ENCODE measurements around the gene ADAMTS8. TPM values are rescaled to one million over a fixed set of nuclear protein-coding genes. Genes with fewer than 3 reads are reported as not detected.

The ADAMTS8 gene
- total RNA-seq, 2 experiments from 2014 or later = not detected

GRCh38 chr11:130422251-130422995, 6.0 kb downstream of the ADAMTS8 start:
- ChIA-PET CTCF (no interaction called here), POLR2A (no interaction called here)
- Mint-ChIP-seq H3K27ac (no peak overlapping the region), H3K4me1 (ENCODE audit: low read depth) (peaks cover 5% of the 10 kb centered on the region), H3K27me3 (ENCODE audit: low read depth) (peaks cover 23% of the 10 kb centered on the region), H3K36me3 (ENCODE audit: low read depth) (no peaks in the 10 kb centered on the region), H3K4me3 (no peak overlapping the region), H3K9me3 (ENCODE audit: insufficient read depth) (no peaks in the 10 kb centered on the region)
- DNase-seq (no peak), ATAC-seq (no peak)

- no peaks in the 10 kb centered on the region for H3K4me1 Mint-ChIP-seq (ENCODE audit: low read depth)
- H3K9me3 Mint-ChIP-seq (ENCODE audit: insufficient read depth) = no peaks in the 10 kb centered on the region
- ATAC-seq = no peak
- no peak for DNase-seq
- no peak overlapping the region for H3K27ac Mint-ChIP-seq
- H3K27me3 Mint-ChIP-seq (ENCODE audit: low read depth) = peaks cover 16% of the 10 kb centered on the region
- ChIA-PET POLR2A (no interaction called here), CTCF (no interaction called here)
- H3K4me3 Mint-ChIP-seq = no peak overlapping the region
- H3K36me3 Mint-ChIP-seq (ENCODE audit: low read depth) = no peaks in the 10 kb centered on the region
These were observed 6.7 kb downstream of the ADAMTS8 start for GRCh38 chr11:130421697-130422096.

- ChIA-PET POLR2A (no interaction called here), CTCF (no interaction called here)
- ATAC-seq (no peak), DNase-seq (no peak)
- Mint-ChIP-seq H3K36me3 (ENCODE audit: low read depth) (no peaks in the 10 kb centered on the region), H3K27me3 (ENCODE audit: low read depth) (peaks cover 11% of the 10 kb centered on the region), H3K4me1 (ENCODE audit: low read depth) (no peaks in the 10 kb centered on the region), H3K4me3 (no peak overlapping the region), H3K27ac (no peak overlapping the region), H3K9me3 (ENCODE audit: insufficient read depth) (no peaks in the 10 kb centered on the region)
These were observed 7.2 kb downstream of the ADAMTS8 start for GRCh38 chr11:130421199-130421585.

GRCh38 chr11:130420478-130421198, 7.8 kb downstream of the ADAMTS8 start:
- Mint-ChIP-seq H3K27ac (no peak overlapping the region), H3K9me3 (ENCODE audit: insufficient read depth) (no peaks in the 10 kb centered on the region), H3K36me3 (ENCODE audit: low read depth) (no peaks in the 10 kb centered on the region), H3K4me1 (ENCODE audit: low read depth) (no peaks in the 10 kb centered on the region), H3K4me3 (no peak overlapping the region), H3K27me3 (ENCODE audit: low read depth) (peaks cover 7% of the 10 kb centered on the region)
- DNase-seq (no peak), ATAC-seq (no peak)
- ChIA-PET POLR2A (no interaction called here), CTCF (no interaction called here)

GRCh38 chr11:130418756-130419155, 9.7 kb downstream of the ADAMTS8 start:
- no peaks in the 10 kb centered on the region for H3K36me3 Mint-ChIP-seq (ENCODE audit: low read depth)
- H3K27me3 Mint-ChIP-seq (ENCODE audit: low read depth) = peaks cover 8% of the 10 kb centered on the region
- no peak overlapping the region for H3K27ac Mint-ChIP-seq
- H3K4me3 Mint-ChIP-seq = no peak overlapping the region
- ATAC-seq (no peak), DNase-seq (no peak)
- CTCF ChIA-PET = interaction anchor here (1.5 kb wide), 1 partner anchor 12 kb away, joined by 6 read pairs; no protein-coding TSS in a partner anchor
- POLR2A ChIA-PET = no interaction called here
- peaks cover 3% of the 10 kb centered on the region for H3K4me1 Mint-ChIP-seq (ENCODE audit: low read depth)
- no peaks in the 10 kb centered on the region for H3K9me3 Mint-ChIP-seq (ENCODE audit: insufficient read depth)

- POLR2A ChIA-PET = no interaction called here
- DNase-seq = no peak
- CTCF ChIA-PET = no interaction called here
These were observed 10.2 kb downstream of the ADAMTS8 start for GRCh38 chr11:130418210-130418609.

GRCh38 chr11:130416906-130417305, 11.5 kb downstream of the ADAMTS8 start:
- no peak overlapping the region for H3K4me3 Mint-ChIP-seq
- DNase-seq = no peak
- peaks cover 3% of the 10 kb centered on the region for H3K4me1 Mint-ChIP-seq (ENCODE audit: low read depth)
- H3K27me3 Mint-ChIP-seq (ENCODE audit: low read depth) = peaks cover 8% of the 10 kb centered on the region
- ATAC-seq = no peak
- H3K9me3 Mint-ChIP-seq (ENCODE audit: insufficient read depth) = no peaks in the 10 kb centered on the region
- ChIA-PET CTCF (interaction anchor here (1.1 to 1.8 kb wide), 2 partner anchors 18 to 446 kb away, joined by 3 to 6 read pairs; no protein-coding TSS in a partner anchor), POLR2A (no interaction called here)
- no peaks in the 10 kb centered on the region for H3K36me3 Mint-ChIP-seq (ENCODE audit: low read depth)
- H3K27ac Mint-ChIP-seq = no peak overlapping the region

More at GRCh38 chr11:130418210-130418609, 10.2 kb downstream of the ADAMTS8 start:
- H3K4me1 Mint-ChIP-seq (ENCODE audit: low read depth) = peaks cover 3% of the 10 kb centered on the region
- no peak overlapping the region for H3K4me3 Mint-ChIP-seq
- H3K27me3 Mint-ChIP-seq (ENCODE audit: low read depth) = peaks cover 8% of the 10 kb centered on the region
- ATAC-seq = no peak
- H3K27ac Mint-ChIP-seq = no peak overlapping the region
- no peaks in the 10 kb centered on the region for H3K9me3 Mint-ChIP-seq (ENCODE audit: insufficient read depth)
- H3K36me3 Mint-ChIP-seq (ENCODE audit: low read depth) = no peaks in the 10 kb centered on the region

GRCh38 chr11:130416530-130416882, 11.9 kb downstream of the ADAMTS8 start:
- Mint-ChIP-seq H3K4me3 (no peak overlapping the region), H3K36me3 (ENCODE audit: low read depth) (no peaks in the 10 kb centered on the region), H3K27me3 (ENCODE audit: low read depth) (peaks cover 8% of the 10 kb centered on the region), H3K9me3 (ENCODE audit: insufficient read depth) (no peaks in the 10 kb centered on the region), H3K27ac (no peak overlapping the region), H3K4me1 (ENCODE audit: low read depth) (peaks cover 3% of the 10 kb centered on the region)
- no peak for ATAC-seq
- ChIA-PET POLR2A (no interaction called here), CTCF (interaction anchor here (0.8 to 1.8 kb wide), 4 partner anchors 18 to 446 kb away, joined by 3 to 6 read pairs (median 3); no protein-coding TSS in a partner anchor)
- no peak for DNase-seq

- no peak for DNase-seq
- Mint-ChIP-seq H3K4me3 (no peak overlapping the region), H3K27me3 (ENCODE audit: low read depth) (peaks cover 8% of the 10 kb centered on the region), H3K4me1 (ENCODE audit: low read depth) (peaks cover 3% of the 10 kb centered on the region), H3K27ac (no peak overlapping the region), H3K9me3 (ENCODE audit: insufficient read depth) (no peaks in the 10 kb centered on the region), H3K36me3 (ENCODE audit: low read depth) (no peaks in the 10 kb centered on the region)
- ATAC-seq = no peak
- ChIA-PET POLR2A (no interaction called here), CTCF (interaction anchor here (0.8 to 1.8 kb wide), 3 partner anchors 19 to 447 kb away, joined by 3 to 6 read pairs (median 3); no protein-coding TSS in a partner anchor)
These were observed 12.5 kb downstream of the ADAMTS8 start for GRCh38 chr11:130415731-130416529.

GRCh38 chr11:130414107-130415080, 14.0 kb downstream of the ADAMTS8 start:
- H3K27me3 Mint-ChIP-seq (ENCODE audit: low read depth) = peaks cover 8% of the 10 kb centered on the region
- ChIA-PET CTCF (interaction anchor here (1.3 kb wide), 1 partner anchor 21 kb away, joined by 3 read pairs; no protein-coding TSS in a partner anchor), POLR2A (no interaction called here)
- DNase-seq (no peak), ATAC-seq (no peak)
- no peak overlapping the region for H3K4me3 Mint-ChIP-seq
- no peak overlapping the region for H3K27ac Mint-ChIP-seq
- peaks cover 3% of the 10 kb centered on the region for H3K4me1 Mint-ChIP-seq (ENCODE audit: low read depth)
- H3K9me3 Mint-ChIP-seq (ENCODE audit: insufficient read depth) = no peaks in the 10 kb centered on the region
- H3K36me3 Mint-ChIP-seq (ENCODE audit: low read depth) = no peaks in the 10 kb centered on the region

Data from activated CD8-positive, alpha-beta T cell treated with anti-CD3 and anti-CD28 coated beads, Interleukin-2, amount 10 ng/mL, durations not matched to agents 7 days and 5 days (primary cell).